CD4-positive, alpha-beta T cell treated with Interleukin-6 for 4 hours (primary cell): ENCODE results near the gene EFCAB8.

Source experiments
- DNase-seq: peaks from one replicate; pipeline ENCODE4 v3.0.0-alpha.2; 2020; ENCODE audit warnings: mixed read lengths

EFCAB8 gene, protein sequence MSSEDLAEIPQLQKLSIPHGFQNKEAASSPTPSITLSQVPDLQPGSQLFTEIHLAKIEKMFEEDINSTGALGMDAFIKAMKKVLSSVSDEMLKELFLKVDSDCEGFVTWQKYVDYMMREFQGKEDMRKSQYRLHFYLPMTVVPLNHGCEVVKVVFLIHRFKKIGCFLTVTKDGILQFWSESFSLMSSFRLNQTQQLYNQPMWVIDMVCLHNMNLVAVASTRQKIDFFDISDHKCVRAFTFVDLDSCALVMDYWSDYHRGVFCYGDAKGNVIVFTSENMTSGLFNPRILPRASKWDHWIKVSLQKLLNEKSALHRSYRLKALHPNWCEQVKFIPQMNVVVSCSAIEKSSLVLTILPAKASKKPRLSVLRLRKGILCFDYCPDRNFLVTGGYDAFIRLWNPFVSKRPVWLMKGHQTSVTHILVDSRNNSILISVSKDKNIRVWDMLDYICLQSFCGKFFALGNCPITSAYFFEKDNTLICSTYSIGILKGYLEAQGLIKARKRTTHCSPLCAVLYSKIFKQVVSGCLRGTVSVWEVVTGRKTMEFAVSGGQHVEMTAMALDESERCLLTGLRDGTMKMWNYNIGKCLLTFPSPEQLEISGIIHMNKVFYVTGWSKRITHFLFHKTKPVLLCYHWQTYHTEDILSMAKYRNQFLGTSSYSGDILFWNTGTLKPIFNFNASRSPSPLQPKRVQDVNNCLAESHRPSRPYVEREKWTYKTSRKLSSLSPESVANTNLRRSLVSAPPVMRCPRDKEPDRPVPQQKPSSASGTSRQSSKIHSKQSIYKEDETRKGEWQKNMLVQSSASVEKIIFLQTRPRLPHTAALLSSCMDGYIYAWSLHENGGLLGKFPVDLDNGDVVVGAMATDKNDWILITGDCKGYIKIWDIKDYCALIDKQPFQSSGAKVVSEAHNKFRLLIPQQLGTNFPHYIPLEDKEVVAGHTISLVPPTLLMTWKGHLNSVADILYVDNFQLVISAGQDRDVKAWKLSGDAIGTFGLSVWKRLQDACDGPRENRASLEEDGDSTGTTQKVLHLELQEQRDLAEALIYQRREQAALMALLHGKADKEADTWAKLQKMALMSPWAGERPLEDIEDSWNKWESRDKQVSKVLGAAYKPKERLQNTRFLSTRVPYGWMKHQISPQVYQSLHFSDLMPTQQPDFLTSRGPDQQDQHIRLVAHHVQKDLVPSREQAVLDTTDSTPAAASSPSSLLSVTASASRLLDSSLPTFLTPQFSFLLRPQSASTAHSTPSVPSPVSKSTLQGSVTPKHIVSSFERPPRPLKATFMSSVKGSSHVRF

DNA sequence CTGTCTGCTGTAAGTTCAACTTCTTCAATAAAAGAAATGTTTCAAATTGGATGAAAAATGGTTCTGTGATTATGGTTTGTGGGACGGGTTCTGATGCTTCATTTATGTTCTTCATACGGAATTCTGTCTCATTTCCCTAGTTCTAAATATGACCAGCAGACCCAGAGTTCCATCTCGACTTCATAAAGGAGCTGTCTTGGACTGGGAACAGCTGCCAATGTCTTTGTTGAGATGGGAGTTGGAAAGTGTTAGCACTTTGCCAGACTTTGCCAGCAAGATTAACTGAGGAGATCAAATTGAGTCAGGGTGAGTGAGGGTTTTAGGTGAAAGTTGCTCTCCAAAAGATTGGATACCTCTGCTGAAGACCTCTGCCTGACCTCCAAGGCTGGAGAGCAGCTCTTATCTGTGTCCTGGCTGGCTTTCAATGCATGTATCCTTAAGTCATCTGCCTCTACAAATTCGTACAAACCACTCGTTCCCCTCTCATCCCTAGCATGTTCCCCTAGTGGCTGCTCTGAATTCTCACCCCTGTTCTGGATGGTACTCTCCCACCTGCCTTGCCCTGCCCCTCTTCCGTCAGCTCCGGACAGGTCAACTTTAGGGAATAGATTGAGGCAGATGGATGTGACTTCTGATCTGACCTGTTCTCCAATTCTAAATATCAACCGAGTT lies at the start of gene EFCAB8:
TSS of gene EFCAB8 (plus strand) at position 223 of the 672 bp plus-strand sequence. CDS start 4,870 bp downstream, outside the sequence.
- no peak for DNase-seq

DNA sequence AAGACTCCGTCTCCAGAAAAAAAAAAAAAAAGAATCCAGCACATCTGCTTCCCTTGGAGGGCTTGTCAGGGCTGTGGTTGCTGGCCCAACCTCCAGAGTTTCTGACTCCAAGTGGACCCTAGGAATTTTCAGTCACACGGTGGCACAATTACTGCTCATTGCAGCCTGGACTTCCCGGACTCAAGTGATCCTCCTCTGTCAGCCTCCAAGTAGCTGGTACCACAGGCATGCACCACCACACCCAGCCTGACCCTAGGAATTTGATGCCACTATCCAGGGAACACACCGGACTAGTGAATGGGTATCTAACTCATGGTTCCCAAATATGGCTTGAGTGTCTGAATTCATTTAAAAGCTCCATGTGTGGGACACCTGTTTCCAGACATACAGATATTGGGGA lies 48.8 kb upstream of the EFCAB8 start:
- no peak for DNase-seq

DNA sequence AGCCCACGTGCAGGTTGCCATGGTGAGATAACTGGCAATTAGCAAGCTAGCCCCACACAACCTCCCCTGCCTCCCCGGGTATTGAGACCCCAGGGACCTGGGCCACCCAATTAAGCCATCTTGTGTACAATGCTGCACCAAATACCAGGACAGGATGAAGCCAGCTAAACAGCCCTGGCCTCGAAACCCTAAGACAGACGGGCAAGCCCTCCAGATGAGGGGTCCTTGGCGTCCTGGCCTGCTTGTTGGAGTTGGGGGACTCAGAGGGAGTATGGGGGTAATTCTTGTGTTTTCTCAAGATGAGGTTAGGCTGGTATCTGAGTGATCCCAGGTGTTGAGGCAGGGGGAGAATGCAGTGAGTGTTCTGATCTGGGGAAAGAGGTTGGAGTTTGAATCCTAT lies 47.8 kb upstream of the EFCAB8 start:
- no peak for DNase-seq

DNA sequence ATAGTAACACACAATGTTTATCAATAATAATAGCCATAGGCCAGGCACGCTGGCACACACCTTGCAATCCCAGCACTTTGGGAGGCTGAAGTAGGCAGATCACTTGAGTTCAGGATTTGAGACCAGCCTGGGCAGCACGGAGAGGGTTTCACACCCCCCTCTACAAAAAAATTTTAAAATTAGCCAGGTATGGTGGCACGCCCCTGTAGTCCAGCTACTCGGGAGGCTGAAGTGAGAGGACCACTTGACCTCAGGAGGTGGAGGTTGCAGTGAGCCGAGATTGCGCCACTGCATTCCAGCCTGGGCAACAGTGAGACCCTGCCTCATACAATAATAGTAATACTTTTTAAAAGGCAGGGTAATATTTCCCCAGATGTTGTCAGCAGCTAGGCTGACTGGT lies 46.8 kb upstream of the EFCAB8 start:
- DNase-seq: no peak

DNA sequence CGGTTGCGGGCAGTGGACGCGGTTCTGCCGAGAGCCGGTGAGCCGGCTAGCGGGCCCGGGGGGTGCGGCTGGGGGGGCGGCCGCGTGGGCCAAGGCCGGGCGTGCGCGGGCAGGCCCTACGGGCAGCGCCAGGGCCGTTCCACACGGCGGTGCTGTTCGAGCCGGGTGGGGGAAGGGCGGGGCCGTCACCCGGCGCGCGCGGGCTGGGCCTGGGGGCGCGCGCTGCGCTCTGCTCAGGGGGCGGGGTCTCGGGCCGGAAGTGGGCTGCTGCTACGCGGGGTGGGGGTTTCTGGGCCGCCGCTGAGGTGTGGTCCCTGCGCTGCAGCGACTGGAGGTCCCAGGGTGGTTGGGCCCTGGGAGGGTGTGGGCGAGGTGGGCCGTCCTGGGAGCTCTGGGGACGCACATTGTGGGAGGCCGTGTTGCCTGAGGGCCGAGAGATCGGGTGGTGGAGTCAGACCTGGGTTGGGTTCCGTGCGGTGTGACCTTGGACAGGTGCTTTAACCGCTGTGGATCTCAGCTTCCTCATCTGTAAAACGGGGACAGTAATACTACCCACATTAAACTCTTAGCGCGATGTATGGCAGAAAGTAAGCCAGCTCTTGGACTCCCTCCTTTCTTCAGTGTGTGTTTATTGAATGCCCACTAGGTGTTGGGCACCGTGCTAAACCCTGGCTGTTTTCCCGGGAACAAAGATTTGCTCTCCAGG lies 38.6 kb upstream of the EFCAB8 start:
- peak; percentile 87 for DNase-seq

DNA sequence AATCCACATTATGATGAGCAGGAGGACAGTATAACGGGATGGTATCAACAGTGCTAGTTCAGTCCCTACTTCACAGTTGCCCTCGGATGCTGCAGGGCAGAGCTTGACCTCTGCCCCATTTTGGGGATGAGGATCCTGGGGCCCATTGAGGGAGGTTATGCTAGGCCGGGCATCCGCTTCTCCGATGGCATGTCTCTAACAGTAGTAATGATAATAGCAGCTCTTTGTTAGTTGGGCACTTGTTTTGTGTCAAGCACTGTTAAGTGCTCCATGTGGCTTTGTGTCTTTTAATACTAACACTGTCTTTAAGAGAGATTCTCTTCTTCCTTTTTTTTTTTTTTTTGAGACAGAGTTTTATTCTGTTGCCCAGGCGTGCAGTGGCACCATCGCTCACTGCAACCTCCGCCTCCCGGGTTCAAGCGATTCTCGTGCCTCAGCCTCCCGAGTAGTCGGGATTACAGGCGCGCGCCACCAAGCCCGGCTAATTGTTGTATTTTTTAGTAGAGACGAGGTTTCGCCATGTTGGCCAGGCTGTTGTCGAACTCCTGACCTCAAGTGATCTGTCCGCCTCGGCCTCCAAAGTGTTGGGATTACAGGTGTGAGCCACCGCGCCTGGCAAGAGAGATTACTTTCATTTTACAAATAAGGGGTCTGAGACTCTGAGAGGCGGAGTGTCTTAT lies 37.9 kb upstream of the EFCAB8 start:
- DNase-seq: no peak

DNA sequence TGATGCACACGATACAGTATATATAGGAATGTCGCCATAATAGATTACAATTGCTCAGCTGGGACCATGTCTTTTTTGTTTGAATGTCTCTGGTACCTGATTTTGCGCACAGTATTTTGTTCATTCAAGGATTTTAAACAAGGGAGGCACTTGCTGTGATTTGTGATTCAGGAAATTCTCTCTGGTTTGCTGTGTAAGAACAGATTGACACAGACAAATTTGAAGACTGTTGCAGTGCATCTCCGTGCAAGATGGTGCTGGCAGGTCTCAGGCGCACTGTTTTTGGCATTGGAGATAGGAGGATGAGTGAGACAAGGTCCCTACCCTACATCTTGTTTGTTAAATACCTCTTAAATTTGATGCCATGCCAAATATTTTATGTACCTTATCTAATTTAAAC lies 36.5 kb upstream of the EFCAB8 start:
- DNase-seq: no peak

DNA sequence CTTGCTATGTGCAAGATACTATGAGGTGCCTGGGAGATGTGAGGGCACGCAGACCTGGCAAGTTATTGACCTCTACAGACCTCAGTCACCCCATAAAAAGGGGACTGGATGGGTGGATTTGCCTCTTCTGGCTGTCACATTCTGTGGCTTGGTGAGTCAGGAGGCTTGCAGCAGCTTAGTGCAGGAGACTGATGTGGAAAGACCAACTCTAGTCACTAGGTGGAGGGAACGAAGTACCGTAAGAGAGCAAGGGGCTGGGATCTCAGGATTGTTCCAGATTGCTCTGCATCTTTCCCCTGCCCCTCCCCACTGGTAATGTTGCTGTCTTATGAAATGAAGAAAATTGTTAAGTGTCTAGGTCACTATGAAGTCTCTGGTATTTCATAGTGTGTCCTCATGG lies 35.6 kb upstream of the EFCAB8 start:
- DNase-seq: peak; percentile 10

DNA sequence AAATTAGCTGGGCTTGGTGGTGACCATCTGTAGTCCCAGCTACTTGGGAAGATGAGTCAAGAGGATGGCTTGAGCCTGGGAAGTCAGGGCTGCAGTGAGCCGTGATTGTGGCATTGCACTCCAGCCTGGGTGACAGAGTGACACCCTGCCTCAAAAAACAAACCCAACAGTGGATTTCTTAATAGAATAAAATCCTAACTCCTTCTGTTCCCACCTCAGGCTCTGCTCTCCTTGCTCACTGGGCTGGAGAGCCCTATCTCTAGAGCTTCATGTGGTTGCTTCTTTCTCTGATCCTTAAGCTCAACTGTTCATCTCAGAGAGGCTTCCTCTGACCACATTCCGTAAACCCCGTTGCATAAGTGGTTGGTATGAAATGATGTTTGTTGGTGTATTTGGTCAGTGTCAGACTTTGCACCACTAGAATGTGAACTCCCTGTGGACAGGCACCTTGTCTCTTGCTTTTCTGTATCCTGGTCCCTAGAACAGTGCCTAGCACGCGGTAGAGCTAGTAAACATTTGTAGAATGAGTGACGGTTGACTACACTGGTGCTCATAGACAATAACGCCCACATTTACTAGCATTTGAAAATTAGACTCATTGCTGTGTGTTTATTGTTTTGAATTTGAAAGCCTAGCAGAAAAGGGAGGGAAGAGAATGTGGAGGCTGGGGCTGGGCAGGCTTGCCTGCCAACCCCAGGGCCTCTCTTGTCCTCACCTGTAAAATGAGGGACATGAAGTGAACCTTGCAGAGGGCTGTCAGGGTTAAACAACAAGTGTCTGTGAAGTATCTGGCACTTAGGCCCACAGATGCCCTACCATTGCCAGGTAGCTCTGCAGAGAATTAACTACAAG lies 34.8 kb upstream of the EFCAB8 start:
- DNase-seq: no peak

DNA sequence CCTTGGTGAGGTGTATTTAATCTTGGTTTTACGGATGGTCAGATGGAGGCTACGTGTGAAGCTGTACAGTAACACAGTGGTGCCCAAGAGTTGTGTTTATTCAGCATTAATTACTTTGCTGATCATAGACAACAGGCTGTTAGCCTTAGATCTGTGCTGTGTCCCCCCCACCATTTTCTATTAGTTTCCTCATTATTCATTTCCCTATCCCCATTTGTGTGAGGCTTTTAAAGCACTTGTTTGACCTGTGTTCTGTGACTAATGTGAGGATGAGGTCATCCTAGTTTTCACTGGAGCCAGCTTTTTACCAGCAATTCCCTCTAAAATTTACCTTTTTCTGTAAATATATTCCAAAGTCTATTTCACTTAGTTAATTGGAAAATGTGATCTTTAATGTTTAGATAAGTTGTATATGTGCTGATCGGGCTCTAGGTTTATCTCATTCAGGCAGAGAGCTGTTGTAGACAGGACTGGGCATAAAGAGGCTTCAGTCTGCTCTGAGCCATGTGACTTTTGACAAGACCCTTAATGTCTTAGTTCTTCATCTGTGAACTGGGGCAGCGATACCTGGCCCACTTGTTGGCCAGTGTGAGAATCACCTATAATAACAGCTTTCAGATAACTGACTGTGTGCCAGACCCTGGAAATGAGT lies 30.6 kb upstream of the EFCAB8 start:
- no peak for DNase-seq

DNA sequence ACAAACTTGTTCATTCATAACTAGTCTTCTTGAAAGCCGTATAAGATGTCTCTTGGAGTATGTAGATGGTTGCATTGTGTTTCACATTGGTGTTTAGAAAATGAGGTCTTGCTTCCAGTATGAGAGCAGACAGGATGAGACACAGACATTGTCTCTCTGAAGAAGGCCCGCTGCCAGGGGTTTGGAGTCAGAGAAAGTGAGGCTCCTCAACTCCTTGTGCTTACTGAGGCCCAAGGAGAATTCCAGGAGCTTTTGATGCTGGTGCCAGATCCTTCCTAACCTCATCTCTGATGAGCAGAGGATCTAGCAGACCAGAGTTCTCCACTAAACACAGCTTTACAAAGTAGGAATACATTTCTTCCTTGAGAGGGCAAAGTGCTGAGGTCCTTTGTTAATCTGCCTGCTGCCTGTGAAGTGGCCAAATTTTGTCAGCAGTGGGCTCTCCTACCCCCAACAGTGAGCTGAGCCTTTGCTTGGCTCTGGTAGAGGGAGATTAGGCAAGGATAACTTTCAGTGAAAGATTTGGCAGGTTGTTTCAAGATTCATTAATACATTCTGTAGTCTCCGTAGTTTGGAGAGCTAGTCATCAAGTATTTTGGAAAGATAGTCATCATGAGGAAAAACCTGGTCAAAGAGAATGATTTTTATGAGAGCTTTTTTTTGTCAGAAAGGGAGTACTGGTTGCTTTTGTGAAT lies 29.3 kb upstream of the EFCAB8 start:
- peak; percentile 14 for DNase-seq

DNA sequence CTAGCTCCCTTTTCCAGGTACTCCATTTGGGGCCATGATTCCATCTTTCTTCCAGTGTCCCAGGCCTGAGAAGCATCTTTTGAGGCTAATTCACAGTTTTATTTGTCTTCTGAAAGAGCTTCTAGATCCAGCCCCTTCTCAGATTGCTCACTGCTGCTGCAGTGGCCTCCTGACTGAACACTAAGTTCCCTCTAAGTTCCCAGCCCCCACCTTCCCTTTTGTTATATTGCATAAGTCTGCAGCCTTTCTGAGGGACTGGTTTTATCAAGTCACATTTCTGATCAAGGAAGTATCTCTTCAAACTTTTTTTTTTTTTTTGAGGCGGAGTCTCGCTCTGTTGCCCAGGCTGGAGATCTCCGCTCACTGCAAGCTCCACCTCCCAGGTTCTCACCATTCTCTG lies 28.3 kb upstream of the EFCAB8 start:
- no peak for DNase-seq

DNA sequence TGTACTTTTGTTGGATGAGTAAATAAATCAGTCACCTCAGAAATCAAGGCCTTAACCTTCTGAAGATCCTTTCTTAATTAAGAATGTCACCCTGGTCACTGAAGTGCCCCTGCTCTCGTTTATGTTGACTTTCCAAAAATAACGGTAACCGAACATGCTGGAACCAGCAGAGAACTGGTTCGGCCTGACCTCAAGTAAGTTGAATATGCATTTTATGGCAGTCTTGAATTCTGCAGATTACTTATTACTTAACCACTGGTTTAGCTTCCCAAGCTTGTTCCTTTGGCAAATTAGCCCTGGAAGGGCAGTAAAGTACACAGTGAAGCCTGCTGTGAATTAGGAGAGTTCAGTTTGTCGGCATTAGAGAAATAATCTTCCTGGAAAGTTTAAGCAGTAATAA lies 26.7 kb upstream of the EFCAB8 start:
- no peak for DNase-seq

DNA sequence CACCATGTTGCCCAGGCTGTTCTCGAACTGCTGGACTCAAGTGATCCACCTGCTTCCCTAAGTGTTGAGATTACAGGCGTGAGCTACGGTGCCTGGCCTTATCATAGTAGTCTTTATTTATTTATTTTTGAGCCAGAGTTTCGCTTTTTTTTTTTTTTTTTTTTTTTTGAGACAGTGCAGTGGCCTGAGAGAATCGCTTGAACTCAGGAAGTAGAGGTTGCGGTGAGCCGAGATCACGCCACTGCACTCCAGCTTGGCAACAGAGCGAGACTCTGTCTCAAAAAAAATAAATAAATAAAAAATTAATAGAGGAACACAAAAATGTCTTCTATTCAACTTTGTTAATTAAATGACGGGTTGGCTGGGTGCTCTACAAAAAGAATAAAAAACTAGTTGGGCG lies 26.1 kb upstream of the EFCAB8 start:
- DNase-seq: peak; percentile 38

DNA sequence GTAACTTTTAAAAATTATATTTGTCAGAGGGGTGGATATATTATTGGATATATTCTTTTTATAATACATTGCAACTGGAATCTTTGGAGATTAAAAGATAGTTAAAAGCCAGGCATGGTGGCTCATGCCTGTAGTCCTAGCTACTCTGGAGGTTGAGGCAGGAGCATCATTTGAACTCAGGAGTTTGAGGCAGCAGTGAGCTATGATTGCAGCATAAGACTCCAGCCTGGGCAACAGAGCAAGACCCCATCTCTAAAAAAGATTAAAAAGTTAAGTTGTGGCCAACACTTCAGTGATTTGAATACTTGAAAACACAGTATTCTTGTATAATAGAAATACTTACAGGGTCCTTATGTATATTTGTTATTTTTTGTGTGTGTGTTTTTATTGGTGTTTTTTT lies 23.8 kb upstream of the EFCAB8 start:
- DNase-seq: no peak

DNA sequence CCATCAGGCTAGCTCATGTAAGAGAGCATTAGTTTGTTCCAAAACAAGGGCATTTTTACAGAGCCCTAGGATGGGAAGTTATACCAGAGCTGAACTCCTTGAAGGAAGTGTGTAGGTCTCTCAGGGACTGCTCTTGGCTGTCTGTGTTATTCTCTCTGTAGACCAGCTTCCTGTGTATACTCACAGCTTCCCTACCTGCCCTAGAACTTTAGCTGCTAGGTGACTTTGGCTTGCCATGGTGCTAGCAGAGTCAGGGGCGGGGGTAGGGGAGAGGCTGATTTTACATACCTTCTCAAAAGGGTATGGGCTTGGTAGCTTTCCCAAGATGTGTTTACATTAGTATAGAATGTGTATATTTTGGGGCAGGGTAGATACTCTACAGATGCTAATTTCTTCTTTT lies 21.6 kb upstream of the EFCAB8 start:
- no peak for DNase-seq

DNA sequence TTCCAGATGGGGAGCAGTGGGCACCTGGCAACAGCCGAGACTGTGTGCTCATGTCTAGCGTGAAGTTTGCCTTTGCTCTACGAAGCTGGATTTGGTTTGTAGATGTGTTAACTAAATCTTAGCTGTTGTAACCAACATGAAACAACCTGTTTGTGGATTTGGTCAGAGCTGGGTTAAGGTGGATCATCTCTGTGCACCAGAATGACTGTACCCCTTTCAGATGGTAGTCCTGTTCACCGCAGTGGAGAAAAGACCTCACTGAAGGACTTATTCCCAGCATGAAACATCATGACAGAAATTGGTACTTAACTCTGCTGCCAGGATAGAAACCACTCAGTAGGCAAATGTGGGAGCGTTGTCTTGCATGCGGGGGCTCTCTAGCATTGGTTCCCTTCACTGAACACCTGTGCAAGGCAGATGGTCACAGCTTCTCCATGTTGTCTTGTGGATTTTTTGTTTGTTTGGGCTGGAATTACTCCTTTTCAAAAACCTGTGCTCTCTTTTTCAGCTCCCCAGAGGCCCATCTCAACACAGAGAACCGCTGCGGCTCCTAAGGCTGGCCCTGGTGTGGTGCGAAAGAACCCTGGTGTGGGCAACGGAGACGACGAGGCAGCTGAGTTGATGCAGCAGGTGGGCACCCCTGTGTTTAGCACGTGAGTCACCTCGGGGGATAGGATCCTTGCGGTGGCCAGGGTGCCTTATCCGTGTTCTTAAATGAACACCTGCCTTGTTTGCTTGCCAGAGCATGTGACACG lies 19.3 kb upstream of the EFCAB8 start:
- no peak for DNase-seq

DNA sequence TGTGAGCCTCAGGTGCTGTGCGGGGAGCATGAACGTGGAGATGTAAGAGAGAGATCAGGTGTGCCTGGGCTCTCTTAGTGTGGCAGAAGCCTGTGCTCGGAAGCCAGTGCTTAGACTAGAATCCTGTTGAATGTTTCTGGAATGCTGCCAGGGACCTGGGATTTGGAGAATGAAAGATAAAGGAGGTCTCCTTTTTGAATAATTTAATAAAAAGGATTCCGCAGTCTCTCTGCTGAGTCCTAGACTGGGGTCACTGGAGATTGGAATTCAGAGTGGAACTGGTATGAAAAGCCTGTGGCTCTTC lies 18.8 kb upstream of the EFCAB8 start:
- no peak for DNase-seq

DNA sequence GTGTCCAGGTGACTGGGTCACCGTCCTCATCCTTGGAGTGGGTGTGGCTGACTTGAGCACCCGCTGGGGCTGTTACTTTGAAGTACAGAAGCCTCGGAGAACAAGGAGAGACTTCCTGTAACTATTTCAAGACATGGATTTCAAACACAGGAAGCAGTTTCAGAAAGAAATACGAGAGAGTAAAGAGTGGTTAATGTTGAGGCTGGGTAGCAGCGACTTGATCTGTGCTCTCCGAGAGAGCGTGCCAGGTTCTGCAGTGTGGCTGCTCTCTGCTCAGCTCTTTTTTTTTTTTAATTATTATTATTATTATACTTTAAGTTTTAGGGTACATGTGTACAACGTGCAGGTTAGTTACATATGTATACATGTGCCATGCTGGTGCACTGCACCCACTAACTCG lies 17.5 kb upstream of the EFCAB8 start:
- DNase-seq: no peak
